Testis (tissue), 3 donors: ENCODE results near the gene KIAA1671. TPM values are rescaled to one million over a fixed set of nuclear protein-coding genes. Genes with fewer than 3 reads are reported as not detected.
"Not testable (repeated sequence)": the region's sequence is repeated elsewhere in the genome, so short reads cannot be mapped to it uniquely, and the experiment has no call there.

Experiments
- DNase-seq: peaks from one replicate; pipeline ENCODE4 v3.0.0-alpha.2; 2019
- H3K27ac ChIP-seq, 2 donors: fragments of 200-600 bp; sonication (generic); one replicate each; pipeline ENCODE4 v1.5.1; 2019
- H3K27me3 ChIP-seq: fragments of 200-600 bp; sonication (generic); one replicate; pipeline ENCODE4 v1.5.1; 2019
- H3K36me3 ChIP-seq: fragments of 200-600 bp; sonication (generic); one replicate; pipeline ENCODE4 v1.5.1; 2017; ENCODE audit warnings: low read depth; ENCODE audit errors: missing control alignments
- H3K4me1 ChIP-seq: fragments of 200-600 bp; sonication (generic); one replicate; pipeline ENCODE4 v1.5.1; 2019
- H3K4me3 ChIP-seq, 2 donors: fragments of 200-600 bp; sonication (generic); one replicate each; pipeline ENCODE4 v1.5.1; 2017 to 2019
- H3K9me3 ChIP-seq: fragments of 200-600 bp; sonication (generic); one replicate; pipeline ENCODE4 v1.5.1; 2017
- CTCF ChIP-seq, 3 experiments: fragments of 450-650 bp in 2 of 3; fragments of 200-600 bp in 1 of 3; sonication (generic) in 1 of 3; IDR thresholded peaks; one replicate each; pipeline ENCODE4 v1.5.1; 2016 to 2019; ENCODE audit warnings: antibody characterized with exemption in 3 of 3, mild to moderate bottlenecking in 2 of 3, moderate library complexity in 1 of 3
- POLR2A ChIP-seq: fragments of 450-650 bp; IDR thresholded peaks from one replicate; pipeline ENCODE4 v1.6.1; 2017; ENCODE audit warnings: antibody characterized with exemption, mild to moderate bottlenecking, moderate library complexity
- WGBS, 2 donors: methylation state at CpG; one replicate each; pipeline ENCODE4 v1.1.5; 2018; 5-methylcytosine and 5-hydroxymethylcytosine counted together
- intact Hi-C: fragments of 100-400 bp; cut with DNase I; formaldehyde crosslinking; loops from one replicate; pipeline ENCODE4 v1.15.1; 2023; ENCODE audit warnings: low total_unique reads
- polyA plus RNA-seq: library from polyadenylated mRNA; stranded (reverse); fragments of 350-450 nt; fragmentation: Illumina TruSeq; extraction: RNeasy Lipid Tissue Mini Kit (QIAGEN cat#74804); gene quantifications from one replicate; pipeline ENCODE4 v1.2.3, GENCODE V29; 2014; ENCODE audit warnings: low read depth, low replicate concordance; ENCODE audit not compliant: insufficient read depth
- total RNA-seq, 2 donors: library from RNA; depleted of rRNA; stranded (reverse); fragments of >200 nt; gene quantifications; one replicate each; pipeline ENCODE4 v1.2.3, GENCODE V29; 2016

The KIAA1671 gene
- total and polyA plus RNA-seq, 3 donors from 2014 or later, result 16.8 to 28.6 (median 24.4) TPM

DNA sequence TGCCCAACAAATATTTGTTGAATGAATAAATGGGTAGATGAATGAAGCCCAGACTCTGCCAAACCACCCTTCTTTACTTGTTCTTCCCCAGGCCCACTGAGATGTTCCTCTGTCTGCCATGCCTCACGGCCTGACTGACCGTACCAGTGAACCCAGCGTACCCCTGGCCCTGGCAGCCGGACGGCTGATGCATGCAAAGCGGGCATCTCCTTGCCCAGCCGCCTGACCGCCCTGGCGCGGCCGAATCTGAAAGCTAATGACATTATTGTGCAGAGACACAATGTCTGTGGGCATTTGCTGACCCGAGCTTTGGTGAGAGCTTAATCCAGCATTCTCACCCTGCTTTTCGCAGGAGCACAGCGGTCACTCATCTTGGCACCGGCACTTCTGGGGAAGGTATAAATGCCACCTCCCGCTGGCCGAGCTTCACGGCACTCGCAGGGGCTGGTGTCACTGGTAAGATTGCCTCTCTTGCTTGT is 266.7 kb downstream of the KIAA1671 start, which contains the start of gene CRYBB2:
Gene CRYBB2, plus strand, starts transcription at position 429 of the 479 bp plus-strand sequence. CDS start 1,791 bp downstream, outside the sequence.
- Histone ChIP-seq H3K4me1 (no peaks in the 10 kb centered on the region), H3K4me3 (no peak within 1 kb of the TSS), H3K27me3 (no peaks in the 10 kb centered on the region), H3K9me3 (no peaks in the 10 kb centered on the region), H3K27ac (no peak within 1 kb of the TSS), H3K36me3 (no peaks in the 10 kb centered on the region)
- intact Hi-C loops, result no loop called here
- WGBS, 2 donors, result 90 to 91% methylated on average over 19 of the region's 19 CpGs
- TF ChIP-seq POLR2A (no peak), CTCF (IDR thresholded peaks at IDR 0.05) (no peak)
- no peak for DNase-seq

DNA sequence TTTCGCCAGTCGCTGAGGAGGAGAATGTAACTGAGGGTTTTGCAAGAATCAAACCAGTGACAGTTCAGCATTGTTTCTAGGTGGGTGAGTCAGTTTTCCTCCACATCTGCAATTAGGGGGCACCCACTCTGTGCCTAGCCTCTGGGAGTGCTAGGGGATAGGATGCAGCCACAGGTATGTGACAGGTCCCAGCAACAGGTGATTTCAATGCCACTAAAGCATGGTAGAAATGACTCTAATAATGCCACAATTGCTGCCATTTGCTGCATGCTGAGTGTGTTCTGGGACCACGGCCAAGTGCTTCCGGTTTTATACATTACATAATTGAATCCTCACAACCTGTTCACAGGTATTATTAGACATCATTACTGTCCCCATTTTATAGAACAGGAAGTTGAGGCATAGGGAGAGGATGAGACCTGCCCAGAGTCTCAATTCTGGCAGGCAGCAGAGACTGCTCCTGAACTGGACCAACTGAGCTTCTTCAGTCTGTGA is 267.5 kb downstream of the KIAA1671 start:
- no peaks in the 10 kb centered on the region for H3K36me3 ChIP-seq
- no peaks in the 10 kb centered on the region for H3K4me1 ChIP-seq
- no peak overlapping the region for H3K4me3 ChIP-seq
- no peaks in the 10 kb centered on the region for H3K9me3 ChIP-seq
- no peaks in the 10 kb centered on the region for H3K27me3 ChIP-seq
- 67 to 69% methylated on average over 4 of the region's 4 CpGs for WGBS, 2 donors
- TF ChIP-seq CTCF (IDR thresholded peaks at IDR 0.05) (no peak), POLR2A (no peak)
- intact Hi-C loops, result no loop called here
- DNase-seq, result no peak
- H3K27ac ChIP-seq, result no peak overlapping the region

GRCh38 chr22:25221790-25222189 is 269.3 kb downstream of the KIAA1671 start:
- no peaks in the 10 kb centered on the region for H3K27me3 ChIP-seq
- intact Hi-C loops, result no loop called here
- no peaks in the 10 kb centered on the region for H3K9me3 ChIP-seq
- H3K27ac ChIP-seq, result no peak overlapping the region
- H3K4me3 ChIP-seq, result no peak overlapping the region
- H3K4me1 ChIP-seq, result no peaks in the 10 kb centered on the region
- no peak for TF ChIP-seq CTCF (IDR thresholded peaks at IDR 0.05)
- no peak for TF ChIP-seq POLR2A
- H3K36me3 ChIP-seq, result no peaks in the 10 kb centered on the region
- DNase-seq, result no peak
- WGBS, 2 donors, result 81 to 87% methylated on average over 8 of the region's 8 CpGs

GRCh38 chr22:25223269-25223850 is 270.8 kb downstream of the KIAA1671 start:
- H3K27me3 ChIP-seq, result no peaks in the 10 kb centered on the region
- intact Hi-C loops, result no loop called here
- H3K4me1 ChIP-seq, result no peaks in the 10 kb centered on the region
- H3K27ac ChIP-seq, result no peak overlapping the region
- H3K4me3 ChIP-seq, result no peak overlapping the region
- no peak for DNase-seq
- no peaks in the 10 kb centered on the region for H3K36me3 ChIP-seq
- TF ChIP-seq CTCF (IDR thresholded peaks at IDR 0.05) (no peak), POLR2A (no peak)
- no peaks in the 10 kb centered on the region for H3K9me3 ChIP-seq
- 81 to 84% methylated on average over 11 to 12 of the region's 12 CpGs for WGBS, 2 donors

DNA sequence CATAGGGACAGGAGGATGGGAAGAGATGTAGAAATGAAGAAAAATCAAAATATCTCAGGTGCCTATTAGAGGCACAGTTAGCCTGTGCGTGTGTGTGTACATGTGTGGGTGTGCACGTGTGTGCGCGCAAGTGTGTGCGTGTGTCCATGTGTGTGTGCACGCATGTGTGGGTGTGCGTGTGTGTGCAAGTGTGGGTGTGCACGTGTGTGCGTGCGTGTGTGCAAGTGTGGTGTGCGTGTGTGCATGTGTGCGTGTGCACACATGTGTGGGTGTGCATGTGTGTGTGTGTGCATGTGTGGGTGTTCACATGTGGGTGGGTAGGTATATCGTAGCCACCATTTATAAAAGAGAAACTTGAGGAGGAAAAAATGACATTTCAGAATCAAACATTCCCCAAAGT is 276.3 kb downstream of the KIAA1671 start:
- DNase-seq, result no peak
- Histone ChIP-seq H3K27ac (no peak overlapping the region), H3K9me3 (no peaks in the 10 kb centered on the region), H3K36me3 (no peaks in the 10 kb centered on the region), H3K4me1 (no peaks in the 10 kb centered on the region), H3K27me3 (no peaks in the 10 kb centered on the region), H3K4me3 (no peak overlapping the region)
- intact Hi-C loops, result no loop called here
- TF ChIP-seq POLR2A, result no peak
- TF ChIP-seq CTCF (IDR thresholded peaks at IDR 0.05), result no peak
- WGBS, 2 donors, result 72 to 75% methylated on average over 12 to 13 of the region's 13 CpGs

- H3K27me3 ChIP-seq, H3K4me3 ChIP-seq, DNase-seq, H3K9me3 ChIP-seq, H3K27ac ChIP-seq, H3K36me3 ChIP-seq, H3K4me1 ChIP-seq, intact Hi-C loops: not testable (repeated sequence)
- WGBS, 2 donors, result 80 to 89% methylated on average over 2 of the region's 2 CpGs
These were observed 278.2 kb downstream of the KIAA1671 start for GRCh38 chr22:25230760-25231159.
